A673 (cell line): Measurements from ENCODE around the gene ATP8A2.

ENCODE experiments used
- CTCF ChIP-seq: fragments of 300-800, 200-600 bp; sonication (generic); conservative IDR thresholded peaks from 2 replicates; pipeline ENCODE4 v1.5.1; 2017; ENCODE audit warnings: low read depth, mild to moderate bottlenecking, antibody characterized with exemption, low read length, moderate library complexity, mixed read lengths
- EZH2 ChIP-seq: fragments of 200-600 bp; sonication (generic); IDR thresholded peaks from 2 replicates; pipeline ENCODE4 v1.6.1; 2017; ENCODE audit warnings: borderline replicate concordance, low read depth, mild to moderate bottlenecking, mixed read lengths, antibody characterized with exemption, low read length; ENCODE audit not compliant: poor library complexity, severe bottlenecking

GRCh38 chr13:25400925-25401324 is 29.2 kb downstream of the ATP8A2 start:
- TF ChIP-seq CTCF = no peak
- no peak for TF ChIP-seq EZH2
